SK-N-MC (cell line): ENCODE measurements around the gene FLT1.

Source experiments
- EZH2 ChIP-seq: fragments of 200-600 bp; sonication (generic); IDR thresholded peaks from one replicate; pipeline ENCODE4 v1.6.1; 2017; ENCODE audit warnings: antibody characterized with exemption
- FOXP2 ChIP-seq: optimal IDR thresholded peaks from 2 replicates; pipeline ENCODE3; 2011; ENCODE audit warnings: mild to moderate bottlenecking, moderate library complexity; ENCODE audit not compliant: insufficient read depth; ENCODE audit errors: extremely low read length, control extremely low read depth
- POLR2AphosphoS5 ChIP-seq: IDR thresholded peaks from 2 replicates; pipeline ENCODE4 v1.6.1; 2012; ENCODE audit warnings: mild to moderate bottlenecking, low read depth, low read length, borderline replicate concordance

DNA sequence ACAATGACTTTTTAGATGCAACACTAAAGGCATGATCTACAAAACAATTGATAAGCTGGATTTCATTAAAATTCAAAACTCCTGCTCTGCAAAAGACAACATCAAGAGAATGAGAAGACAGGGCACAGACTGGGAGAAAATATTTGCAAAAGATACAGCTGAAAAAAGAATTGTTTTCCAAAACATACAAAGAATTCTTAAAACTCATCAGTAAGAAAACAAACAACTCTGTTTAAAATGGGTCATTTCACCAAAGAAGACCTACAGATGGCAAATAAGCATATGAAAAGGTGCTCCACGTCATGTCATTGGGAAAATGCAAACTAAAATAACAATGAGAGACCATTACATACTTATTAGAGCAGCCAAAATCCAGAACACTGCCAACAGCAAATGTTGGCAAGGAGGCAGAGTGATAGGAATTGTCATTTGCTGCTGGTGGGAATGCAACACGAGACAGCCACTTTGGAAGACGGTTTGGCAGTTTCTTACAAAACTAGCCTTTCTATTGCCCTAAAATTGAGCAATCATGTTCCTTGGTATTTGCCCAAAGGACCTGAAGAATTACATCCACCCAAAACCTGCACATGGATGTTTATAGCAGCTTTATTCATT is 39.2 kb downstream of the FLT1 start:
- TF ChIP-seq EZH2 (no peak), POLR2AphosphoS5 (no peak), FOXP2 (no peak)
